Mesenchymal stem cell (in vitro differentiated cells and primary cell): ENCODE measurements around the gene GGT6.

Experiments
- DNase-seq: peaks from one replicate; pipeline ENCODE4 v3.0.0-alpha.2; 2013
- H2AFZ ChIP-seq: one replicate; pipeline ENCODE4 v1.6.1; 2013; ENCODE audit warnings: low read depth, mild to moderate bottlenecking, control low read depth, inconsistent platforms, low read length, moderate library complexity
- H2AK5ac ChIP-seq: 2 replicates; pipeline ENCODE4 v1.6.1; 2013; ENCODE audit warnings: low read length, moderate library complexity, mild to moderate bottlenecking, inconsistent platforms; ENCODE audit not compliant: severe bottlenecking
- H2BK120ac ChIP-seq: one replicate; pipeline ENCODE4 v1.6.1; 2013; ENCODE audit warnings: low read depth, mild to moderate bottlenecking, inconsistent platforms, low read length, moderate library complexity
- H2BK12ac ChIP-seq, 2 experiments: one replicate each; pipeline ENCODE4 v1.6.1; 2013; ENCODE audit warnings: inconsistent platforms in 2 of 2, low read length in 2 of 2, mild to moderate bottlenecking in 2 of 2, moderate library complexity in 2 of 2, control low read depth in 1 of 2
- H2BK15ac ChIP-seq: one replicate; pipeline ENCODE4 v1.6.1; 2013; ENCODE audit warnings: mild to moderate bottlenecking, low read depth, inconsistent platforms; ENCODE audit not compliant: poor library complexity, severe bottlenecking
- H2BK5ac ChIP-seq: 2 replicates; pipeline ENCODE4 v1.6.1; 2013; ENCODE audit warnings: low read depth, mild to moderate bottlenecking, low read length, control low read depth, inconsistent platforms; ENCODE audit not compliant: poor library complexity, severe bottlenecking
- H3K14ac ChIP-seq, 2 experiments: one replicate each; pipeline ENCODE4 v1.6.1; 2013; ENCODE audit warnings: inconsistent platforms in 2 of 2, low read length in 2 of 2, control low read depth in 1 of 2, mild to moderate bottlenecking in 1 of 2, moderate library complexity in 1 of 2
- H3K18ac ChIP-seq, 2 experiments: one replicate each; pipeline ENCODE4 v1.6.1; 2013; ENCODE audit warnings: inconsistent platforms in 2 of 2, low read length in 2 of 2, control low read depth in 1 of 2, low read depth in 1 of 2, mild to moderate bottlenecking in 1 of 2
- H3K23ac ChIP-seq, 2 experiments: one replicate each; pipeline ENCODE4 v1.6.1; 2013; ENCODE audit warnings: inconsistent platforms in 2 of 2, low read length in 2 of 2, mild to moderate bottlenecking in 2 of 2, moderate library complexity in 2 of 2, control low read depth in 1 of 2
- H3K27ac ChIP-seq: 2 replicates; pipeline ENCODE4 v1.5.1; 2013; ENCODE audit warnings: mild to moderate bottlenecking, moderate library complexity, low read length, control low read depth, inconsistent platforms; ENCODE audit not compliant: poor library complexity, severe bottlenecking
- H3K27me3 ChIP-seq, 2 experiments: 2 replicates each; pipeline versions ENCODE4 v1.6.1 to v1.7.0; 2013; ENCODE audit warnings: low read length in 2 of 2, mild to moderate bottlenecking in 2 of 2, moderate library complexity in 2 of 2, control low read depth in 1 of 2, inconsistent platforms in 1 of 2; ENCODE audit not compliant: control insufficient read depth in 1 of 2, insufficient read depth in 1 of 2
- H3K36me3 ChIP-seq, 2 experiments: 2 replicates each; pipeline versions ENCODE4 v1.6.1 to v1.7.0; 2013; ENCODE audit warnings: low read length in 2 of 2, control low read depth in 1 of 2, inconsistent platforms in 1 of 2, low read depth in 1 of 2, mild to moderate bottlenecking in 1 of 2; ENCODE audit not compliant: insufficient read depth in 2 of 2, control insufficient read depth in 1 of 2
- H3K4ac ChIP-seq, 2 experiments: one replicate each; pipeline ENCODE4 v1.6.1; 2013; ENCODE audit warnings: inconsistent platforms in 2 of 2, low read length in 2 of 2, mild to moderate bottlenecking in 2 of 2, moderate library complexity in 2 of 2, control low read depth in 1 of 2, low read depth in 1 of 2
- H3K4me1 ChIP-seq: 2 replicates; pipeline ENCODE4 v1.6.1; 2013; ENCODE audit warnings: low read depth, low read length, control low read depth; ENCODE audit not compliant: control insufficient read depth, insufficient read depth
- H3K4me2 ChIP-seq: 2 replicates; pipeline ENCODE4 v1.6.1; 2013; ENCODE audit warnings: low read length, mild to moderate bottlenecking, inconsistent platforms; ENCODE audit not compliant: poor library complexity, severe bottlenecking
- H3K4me3 ChIP-seq, 2 experiments: 2 replicates each; pipeline versions ENCODE4 v1.5.1 to v1.7.0; 2013; ENCODE audit warnings: low read length in 2 of 2, mild to moderate bottlenecking in 2 of 2, control low read depth in 1 of 2, low read depth in 1 of 2; ENCODE audit not compliant: insufficient read depth in 1 of 2
- H3K79me1 ChIP-seq: replicated peaks from 2 replicates; pipeline ENCODE4 v1.6.1; 2013; ENCODE audit warnings: mild to moderate bottlenecking, control low read depth, low read length, inconsistent platforms; ENCODE audit not compliant: poor library complexity, severe bottlenecking
- H3K9ac ChIP-seq: 2 replicates; pipeline ENCODE4 v1.7.0; 2013; ENCODE audit warnings: mild to moderate bottlenecking, low read length, moderate library complexity
- H3K9me3 ChIP-seq: 2 replicates; pipeline ENCODE4 v1.7.0; 2013; ENCODE audit warnings: mild to moderate bottlenecking, low read length; ENCODE audit not compliant: control insufficient read depth
- H4K8ac ChIP-seq: one replicate; pipeline ENCODE4 v1.6.1; 2013; ENCODE audit warnings: inconsistent platforms, mild to moderate bottlenecking, low read length, moderate library complexity
- H4K91ac ChIP-seq: one replicate; pipeline ENCODE4 v1.6.1; 2013; ENCODE audit warnings: mild to moderate bottlenecking, low read length, inconsistent platforms
- WGBS: methylation state at CpG from one replicate; pipeline ENCODE4 v1.1.7; 2013; ENCODE audit warnings: mixed read lengths; 5-methylcytosine and 5-hydroxymethylcytosine counted together

Gene GGT6

DNA sequence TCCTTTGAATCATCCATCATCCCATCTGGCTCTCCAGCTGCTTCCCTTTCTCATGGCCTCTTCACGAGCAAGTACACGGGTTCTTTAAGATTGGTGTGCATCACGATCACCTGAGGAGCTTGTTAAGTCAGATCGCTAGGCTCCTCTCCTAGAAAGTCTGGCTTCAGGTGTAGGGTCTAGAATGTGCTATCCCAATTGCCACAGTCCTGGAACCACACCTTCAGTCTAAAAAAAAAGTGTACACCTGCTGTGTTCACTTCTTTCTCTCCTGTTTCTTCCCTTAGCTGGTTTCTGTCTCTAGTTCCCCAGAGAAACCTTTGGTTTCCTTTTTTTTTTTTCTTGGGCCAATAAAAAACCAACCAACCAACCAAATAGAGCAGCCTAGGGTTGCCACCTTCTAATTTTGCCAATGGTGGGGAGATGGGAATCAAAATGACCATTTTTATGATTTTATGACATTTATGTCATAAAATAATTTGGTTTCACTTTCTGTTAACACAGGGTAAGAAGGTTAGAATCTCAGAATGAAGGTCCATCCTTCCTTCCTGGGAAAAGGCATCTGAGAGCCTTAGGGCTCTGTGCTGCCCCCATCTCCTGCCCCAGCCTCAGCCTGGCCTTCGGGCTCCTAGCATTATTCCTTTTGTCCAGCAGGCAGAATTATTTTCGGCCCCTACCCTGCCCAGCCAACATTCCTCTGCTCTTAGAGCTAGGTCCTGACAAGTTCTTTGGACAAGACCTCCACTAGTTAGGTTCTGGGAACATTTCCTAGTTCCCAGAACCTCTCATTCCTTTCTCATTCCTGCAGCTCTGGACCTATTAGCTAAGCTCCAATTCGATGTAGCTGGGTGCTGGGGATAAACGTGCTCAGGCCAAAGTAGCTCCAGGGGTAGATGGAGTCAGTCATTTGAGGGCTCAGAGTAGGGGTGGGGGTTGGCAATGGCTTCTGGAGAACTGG lies 1.9 kb upstream of the GGT6 start:
- no peak overlapping the region for H3K4ac ChIP-seq
- no peak overlapping the region for H2AK5ac ChIP-seq
- DNase-seq = no peak
- 79% methylated on average over 8 of the region's 8 CpGs for WGBS
- no peak overlapping the region for H2BK120ac ChIP-seq
- no peak overlapping the region for H3K14ac ChIP-seq
- peaks cover 8% of the 10 kb centered on the region for H3K4me1 ChIP-seq
- H3K9me3 ChIP-seq = no peaks in the 10 kb centered on the region
- H3K18ac ChIP-seq = no peak overlapping the region
- no peak overlapping the region for H2BK5ac ChIP-seq
- no peaks in the 10 kb centered on the region for H3K79me1 ChIP-seq
- H3K36me3 ChIP-seq = no peaks in the 10 kb centered on the region
- H4K91ac ChIP-seq = no peak overlapping the region
- H2AFZ ChIP-seq = no peak overlapping the region
- H3K23ac ChIP-seq = no peak overlapping the region
- H3K9ac ChIP-seq = peak overlapping the region; percentile 49
- H2BK12ac ChIP-seq = no peak overlapping the region
- H3K4me2 ChIP-seq = no peak overlapping the region
- H2BK15ac ChIP-seq = no peak overlapping the region
- peak overlapping the region in 1 of 2 experiments; percentile 38 for H3K4me3 ChIP-seq
- H4K8ac ChIP-seq = no peak overlapping the region
- no peak overlapping the region for H3K27ac ChIP-seq
- H3K27me3 ChIP-seq = peaks cover 0 to 19% of the 10 kb centered on the region in 2 experiments

DNA sequence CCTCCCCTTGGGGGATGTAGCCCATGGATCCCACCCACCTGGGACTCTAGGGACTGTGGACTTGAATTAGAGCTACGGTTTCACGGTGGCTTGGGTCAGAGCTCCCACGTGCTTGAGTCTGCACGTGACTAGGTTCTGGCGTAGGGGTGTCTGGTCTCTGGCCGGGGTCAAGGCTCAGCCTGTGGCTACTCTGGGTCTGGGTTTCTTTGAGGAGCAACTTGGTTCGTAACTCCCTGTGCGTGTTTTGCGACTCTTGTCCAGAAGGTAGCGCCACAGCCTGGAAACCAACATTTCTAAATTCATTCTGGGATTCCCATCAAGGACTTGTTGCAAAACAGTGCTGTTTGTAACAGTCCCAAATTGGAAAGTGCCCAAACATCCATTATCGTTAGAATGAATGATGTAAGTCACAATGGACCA lies 470 bp upstream of the GGT6 start:
- no peak overlapping the region for H4K91ac ChIP-seq
- no peaks in the 10 kb centered on the region for H3K36me3 ChIP-seq
- H3K27me3 ChIP-seq = peaks cover 0 to 19% of the 10 kb centered on the region in 2 experiments
- H2BK5ac ChIP-seq = no peak overlapping the region
- no peak overlapping the region for H3K23ac ChIP-seq
- H3K9me3 ChIP-seq = no peaks in the 10 kb centered on the region
- no peak overlapping the region for H3K14ac ChIP-seq
- no peak for DNase-seq
- no peak overlapping the region for H2AFZ ChIP-seq
- no peak overlapping the region for H2AK5ac ChIP-seq
- H3K4ac ChIP-seq = no peak overlapping the region
- H4K8ac ChIP-seq = no peak overlapping the region
- H2BK120ac ChIP-seq = no peak overlapping the region
- H3K79me1 ChIP-seq = no peaks in the 10 kb centered on the region
- no peak overlapping the region for H3K27ac ChIP-seq
- WGBS = 75% methylated on average over 11 of the region's 11 CpGs
- H3K4me1 ChIP-seq = peaks cover 11% of the 10 kb centered on the region
- no peak overlapping the region for H3K4me2 ChIP-seq
- no peak overlapping the region for H2BK12ac ChIP-seq
- H3K9ac ChIP-seq = peak overlapping the region; percentile 12
- H3K18ac ChIP-seq = no peak overlapping the region
- H2BK15ac ChIP-seq = no peak overlapping the region
- no peak overlapping the region for H3K4me3 ChIP-seq

DNA sequence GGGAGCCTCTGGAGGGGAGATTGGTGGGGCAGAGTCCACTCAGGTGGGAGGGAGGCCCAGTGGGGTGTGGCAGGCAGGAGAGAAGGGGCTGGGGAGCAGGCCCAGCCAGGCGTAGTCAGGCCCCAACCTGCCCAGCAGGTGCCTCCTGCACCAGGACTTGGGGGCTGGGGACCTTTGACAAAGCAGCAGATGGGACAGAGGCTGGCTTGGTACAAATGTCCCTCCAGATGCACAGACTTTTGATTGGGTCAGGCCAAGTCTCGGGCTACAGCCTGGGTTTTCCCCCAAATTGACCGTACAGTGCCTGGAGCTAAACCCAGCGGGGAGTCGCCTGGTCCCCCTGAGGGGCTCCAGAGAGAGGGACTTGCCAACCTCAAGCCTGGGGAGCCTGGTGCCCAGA lies 411 bp downstream of the GGT6 start:
- H3K27me3 ChIP-seq = peaks cover 0 to 19% of the 10 kb centered on the region in 2 experiments
- H3K9me3 ChIP-seq = no peaks in the 10 kb centered on the region
- no peak overlapping the region for H3K9ac ChIP-seq
- H2BK5ac ChIP-seq = no peak overlapping the region
- no peak overlapping the region for H2BK15ac ChIP-seq
- H3K27ac ChIP-seq = no peak overlapping the region
- no peak overlapping the region for H3K14ac ChIP-seq
- H3K36me3 ChIP-seq = no peaks in the 10 kb centered on the region
- H3K23ac ChIP-seq = no peak overlapping the region
- H2AK5ac ChIP-seq = no peak overlapping the region
- H3K18ac ChIP-seq = no peak overlapping the region
- no peak overlapping the region for H3K4me2 ChIP-seq
- no peak overlapping the region for H4K8ac ChIP-seq
- H2BK120ac ChIP-seq = no peak overlapping the region
- no peak overlapping the region for H3K4me3 ChIP-seq
- peaks cover under 1% of the 10 kb centered on the region for H3K79me1 ChIP-seq
- H3K4ac ChIP-seq = no peak overlapping the region
- H2BK12ac ChIP-seq = no peak overlapping the region
- 93% methylated on average over 5 of the region's 5 CpGs for WGBS
- H2AFZ ChIP-seq = no peak overlapping the region
- peaks cover 12% of the 10 kb centered on the region for H3K4me1 ChIP-seq
- no peak for DNase-seq
- no peak overlapping the region for H4K91ac ChIP-seq

DNA sequence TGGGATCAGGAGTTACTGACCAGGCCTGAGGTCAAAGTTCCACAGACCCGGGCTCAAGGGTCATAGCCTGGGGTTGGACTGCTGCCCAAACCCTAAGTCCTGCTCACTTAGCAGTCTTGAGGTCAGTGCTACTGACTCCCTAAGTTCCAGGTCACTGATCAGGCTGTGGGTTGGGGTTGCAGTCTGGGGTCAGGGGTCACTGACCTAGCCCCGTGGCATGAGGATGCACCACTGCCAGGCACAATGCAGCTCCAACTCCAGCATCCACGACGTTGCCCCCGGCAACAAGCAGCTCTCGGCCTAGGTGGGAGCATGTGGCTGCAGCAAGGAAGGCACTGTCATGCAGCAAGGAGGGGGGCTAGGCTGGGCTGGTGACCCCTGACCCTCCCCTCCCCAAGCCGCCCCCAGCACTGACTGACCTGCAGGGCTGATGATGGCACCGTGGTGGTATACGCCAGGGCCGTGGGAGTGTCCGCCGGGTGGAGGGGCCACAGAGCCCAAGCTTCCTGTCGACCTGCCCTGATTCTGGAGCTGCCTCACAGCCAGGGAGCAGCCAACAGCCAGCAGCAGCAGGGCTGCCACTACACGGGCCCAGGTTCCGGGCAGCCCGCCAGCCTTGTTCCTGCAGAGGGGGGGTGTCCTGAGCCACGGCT lies 1.1 kb downstream of the GGT6 start:
- no peak overlapping the region for H3K4ac ChIP-seq
- peaks cover 3% of the 10 kb centered on the region for H3K79me1 ChIP-seq
- no peaks in the 10 kb centered on the region for H3K36me3 ChIP-seq
- H3K27me3 ChIP-seq = peaks cover 0 to 19% of the 10 kb centered on the region in 2 experiments
- H2BK12ac ChIP-seq = no peak overlapping the region
- no peak overlapping the region for H2AK5ac ChIP-seq
- no peak overlapping the region for H3K4me2 ChIP-seq
- 84% methylated on average over 17 of the region's 17 CpGs for WGBS
- H2BK120ac ChIP-seq = no peak overlapping the region
- H3K14ac ChIP-seq = no peak overlapping the region
- H3K9ac ChIP-seq = no peak overlapping the region
- no peak overlapping the region for H4K91ac ChIP-seq
- no peak for DNase-seq
- H4K8ac ChIP-seq = no peak overlapping the region
- H3K9me3 ChIP-seq = no peaks in the 10 kb centered on the region
- peaks cover 16% of the 10 kb centered on the region for H3K4me1 ChIP-seq
- no peak overlapping the region for H3K27ac ChIP-seq
- no peak overlapping the region for H3K18ac ChIP-seq
- H2BK5ac ChIP-seq = no peak overlapping the region
- no peak overlapping the region for H3K4me3 ChIP-seq
- H2BK15ac ChIP-seq = no peak overlapping the region
- H3K23ac ChIP-seq = no peak overlapping the region
- no peak overlapping the region for H2AFZ ChIP-seq
